ENCODE data around the gene NAT8. TPM values are rescaled to one million over a fixed set of nuclear protein-coding genes. Genes with fewer than 3 reads are reported as not detected.

The NAT8 gene, protein sequence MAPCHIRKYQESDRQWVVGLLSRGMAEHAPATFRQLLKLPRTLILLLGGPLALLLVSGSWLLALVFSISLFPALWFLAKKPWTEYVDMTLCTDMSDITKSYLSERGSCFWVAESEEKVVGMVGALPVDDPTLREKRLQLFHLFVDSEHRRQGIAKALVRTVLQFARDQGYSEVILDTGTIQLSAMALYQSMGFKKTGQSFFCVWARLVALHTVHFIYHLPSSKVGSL
- total RNA-seq, result not detected in 2 replicates

DNA sequence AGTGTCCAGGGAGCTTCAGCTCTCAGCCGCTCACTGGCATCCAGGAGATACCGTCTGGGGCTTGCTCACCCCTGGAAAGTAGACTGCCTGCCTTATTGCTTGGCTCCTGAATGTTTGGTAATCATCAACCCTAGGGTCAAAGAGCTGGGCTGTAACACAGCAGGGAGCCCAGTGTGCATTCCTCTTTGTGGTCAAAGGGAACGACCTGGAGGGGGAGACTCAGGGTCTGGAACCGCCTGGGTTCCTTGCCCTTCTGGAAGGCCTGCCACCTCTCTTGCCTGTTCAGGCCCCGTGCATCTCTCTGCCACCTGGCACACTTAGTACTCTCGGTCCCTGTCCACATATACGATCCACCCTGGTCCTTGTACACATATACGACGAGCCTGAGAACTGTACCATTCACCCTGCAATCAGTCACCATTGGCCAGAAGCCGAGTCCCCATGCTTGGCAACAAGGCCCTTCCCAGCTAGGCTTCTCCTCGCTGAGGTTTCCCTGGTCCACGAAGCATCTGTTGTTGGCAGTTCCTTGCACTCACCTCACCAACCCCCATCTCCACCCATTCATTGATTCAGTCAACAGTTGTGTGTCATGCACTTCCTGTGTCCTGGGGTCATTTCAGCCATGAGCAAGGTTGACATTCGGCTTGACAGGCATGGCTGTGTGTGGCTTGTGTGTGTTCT, at the start of gene NAT8:
Gene NAT8, minus strand, starts transcription at position 85 of the 681 bp plus-strand sequence. CDS start 794 bp downstream, outside the sequence.

Other genes starting within 250 kb of the NAT8 start
- gene TPRKB, start 94.9 kb upstream of the NAT8 start, total RNA-seq, result 20.0 and 30.9 TPM in 2 replicates
- 27.5 and 27.8 TPM in 2 replicates for gene DUSP11, start 137.7 kb upstream of the NAT8 start, total RNA-seq
- not detected in 2 replicates for gene C2orf78, start 141.8 kb upstream of the NAT8 start, total RNA-seq
- gene STAMBP, start 186.5 kb upstream of the NAT8 start, total RNA-seq, result 15.3 and 17.3 TPM in 2 replicates

Measured in dermis lymphatic vessel endothelial cell (primary cell).